KBM-7 (cell line): ENCODE results near the gene FAM47E.
"Not testable (repeated sequence)": the region's sequence is repeated elsewhere in the genome, so short reads cannot be mapped to it uniquely, and the experiment has no call there.

Experiments used
- DNase-seq: peaks from one replicate; pipeline ENCODE4 v3.0.0-alpha.2; 2015
- in situ Hi-C: fragments of 300-500 bp; cut with MboI; formaldehyde crosslinking; loops from 2 replicates; pipeline ENCODE4 v1.14.3; 2020; ENCODE audit warnings: low sequenced_read_pairs, low pct_unique_long_range_greater_than_20kb, mixed read lengths

The FAM47E gene

GRCh38 chr4:76257824-76258223 lies 6.3 kb downstream of the FAM47E start:
- DNase-seq = no peak
- in situ Hi-C loops = no loop called here

- DNase-seq = no peak
- in situ Hi-C loops = no loop called here
Observed at GRCh38 chr4:76260571-76260970, 9.1 kb downstream of the FAM47E start.

- in situ Hi-C loops = no loop called here
Observed at GRCh38 chr4:76265631-76266218, 14.2 kb downstream of the FAM47E start.

GRCh38 chr4:76266627-76267026 lies 15.1 kb downstream of the FAM47E start:
- in situ Hi-C loops = no loop called here

More at GRCh38 chr4:76265631-76266218, 14.2 kb downstream of the FAM47E start:
- no peak for DNase-seq

GRCh38 chr4:76267811-76268210 lies 16.3 kb downstream of the FAM47E start:
- in situ Hi-C loops = no loop called here

More at GRCh38 chr4:76266627-76267026, 15.1 kb downstream of the FAM47E start:
- no peak for DNase-seq

GRCh38 chr4:76270244-76271175 lies 19.0 kb downstream of the FAM47E start:
- in situ Hi-C loops = no loop called here
- DNase-seq = no peak

More at GRCh38 chr4:76267811-76268210, 16.3 kb downstream of the FAM47E start:
- no peak for DNase-seq

- no peak for DNase-seq
- in situ Hi-C loops = no loop called here
Observed at GRCh38 chr4:76271248-76271647, 19.7 kb downstream of the FAM47E start.

- no peak for DNase-seq
- in situ Hi-C loops = no loop called here
Observed at GRCh38 chr4:76272073-76272472, 20.6 kb downstream of the FAM47E start.

- DNase-seq = no peak
- in situ Hi-C loops = no loop called here
Observed at GRCh38 chr4:76272582-76272981, 21.1 kb downstream of the FAM47E start.

GRCh38 chr4:76272999-76273398 lies 21.5 kb downstream of the FAM47E start:
- no peak for DNase-seq
- in situ Hi-C loops = no loop called here

- DNase-seq = peak; percentile 39
- in situ Hi-C loops = no loop called here
Observed at GRCh38 chr4:76275486-76276124, 24.1 kb downstream of the FAM47E start.

GRCh38 chr4:76276813-76277212 lies 25.3 kb downstream of the FAM47E start:
- in situ Hi-C loops = no loop called here
- DNase-seq = peak; percentile 33

GRCh38 chr4:76277667-76278066 lies 26.1 kb downstream of the FAM47E start:
- DNase-seq = no peak
- in situ Hi-C loops = no loop called here

- in situ Hi-C loops = no loop called here
- DNase-seq = no peak
Observed at GRCh38 chr4:76278583-76278982, 27.1 kb downstream of the FAM47E start.

GRCh38 chr4:76279462-76279861 lies 27.9 kb downstream of the FAM47E start:
- no peak for DNase-seq
- in situ Hi-C loops = no loop called here

GRCh38 chr4:76280488-76281441 lies 29.2 kb downstream of the FAM47E start:
- in situ Hi-C loops = no loop called here
- DNase-seq = no peak

- in situ Hi-C loops, DNase-seq: not testable (repeated sequence)
Observed at GRCh38 chr4:76281594-76281993, 30.1 kb downstream of the FAM47E start.

- DNase-seq = no peak
- in situ Hi-C loops = no loop called here
Observed at GRCh38 chr4:76282941-76283689, 31.6 kb downstream of the FAM47E start.
